GM10847 (cell line): ENCODE results near the gene RNU7-1.
A peak's percentile ranks its signal among the peaks of the same experiment; 100 is the strongest.

Source experiments
- POLR2A ChIP-seq: IDR thresholded peaks from 2 replicates; pipeline ENCODE4 v1.6.1; 2011; ENCODE audit not compliant: insufficient read length; ENCODE audit errors: extremely low read depth

The RNU7-1 gene

DNA sequence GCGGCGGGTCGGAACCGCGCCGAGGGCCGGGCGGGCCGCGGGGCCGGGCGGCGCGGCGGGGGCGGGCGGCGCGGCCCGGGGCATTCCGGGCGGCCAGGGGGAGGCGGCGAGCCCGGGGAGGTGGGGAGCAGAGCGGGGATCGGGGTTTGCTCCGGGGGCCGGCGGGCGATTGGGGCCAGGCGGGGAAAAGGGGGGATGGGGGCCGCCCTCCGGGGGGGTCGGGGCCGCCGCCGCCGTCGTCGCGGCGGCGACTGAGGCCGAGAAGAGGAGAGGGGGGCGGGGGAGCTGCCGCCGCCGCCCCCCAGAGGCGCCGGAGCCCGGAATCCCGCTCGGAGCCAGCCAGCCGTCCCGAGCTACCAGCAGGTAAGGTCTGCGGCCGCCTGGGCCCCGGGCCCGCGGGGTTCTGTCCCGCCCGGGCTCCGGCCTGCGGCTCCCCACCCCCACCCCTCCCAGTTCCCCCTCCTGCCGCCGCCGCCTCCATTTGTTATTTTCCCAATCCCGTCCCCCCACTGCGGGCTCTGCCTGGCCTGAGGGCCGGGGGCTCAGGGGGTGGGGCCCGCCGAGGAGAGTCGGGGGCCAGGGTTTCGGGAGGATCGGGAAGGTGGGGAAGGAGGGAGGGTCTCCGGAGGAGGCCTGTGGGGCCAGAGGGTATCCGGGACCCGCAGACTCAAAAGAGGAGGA lies 15.5 kb upstream of the RNU7-1 start:
- no peak for TF ChIP-seq POLR2A

DNA sequence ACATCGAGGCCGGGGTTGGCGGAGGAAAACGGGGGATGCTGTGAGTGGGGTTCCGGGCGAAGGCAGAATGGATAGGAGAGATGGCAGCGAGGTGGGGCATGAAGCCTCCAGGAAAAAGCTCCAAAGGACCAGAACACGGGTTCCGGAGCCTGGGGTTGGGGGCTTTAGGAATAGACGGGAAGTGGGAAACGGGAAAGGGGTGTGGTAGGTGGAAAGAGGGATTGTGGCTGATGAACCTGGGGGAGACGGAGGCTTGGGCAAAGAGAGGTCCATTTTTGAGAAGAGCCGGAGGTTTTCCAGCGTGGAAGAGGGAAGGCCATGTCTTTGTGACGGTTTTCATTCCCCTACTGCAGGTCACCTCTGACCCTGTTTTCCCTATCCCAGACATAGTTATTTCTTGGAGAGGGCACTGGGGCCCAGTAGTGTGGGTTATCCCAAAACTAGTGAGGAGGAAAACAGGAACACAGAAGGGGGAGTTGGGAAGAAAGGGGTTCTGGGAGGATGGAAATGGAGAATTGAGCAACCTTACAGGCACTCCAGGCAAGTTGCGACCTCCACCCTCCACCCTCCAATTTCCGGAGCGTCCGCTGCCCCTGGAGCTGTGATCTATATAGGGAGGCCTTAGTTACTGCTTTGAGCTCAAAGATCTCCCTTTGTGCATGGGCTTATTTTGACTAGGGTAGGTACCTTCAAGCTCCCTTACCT lies 14.8 kb upstream of the RNU7-1 start:
- no peak for TF ChIP-seq POLR2A

DNA sequence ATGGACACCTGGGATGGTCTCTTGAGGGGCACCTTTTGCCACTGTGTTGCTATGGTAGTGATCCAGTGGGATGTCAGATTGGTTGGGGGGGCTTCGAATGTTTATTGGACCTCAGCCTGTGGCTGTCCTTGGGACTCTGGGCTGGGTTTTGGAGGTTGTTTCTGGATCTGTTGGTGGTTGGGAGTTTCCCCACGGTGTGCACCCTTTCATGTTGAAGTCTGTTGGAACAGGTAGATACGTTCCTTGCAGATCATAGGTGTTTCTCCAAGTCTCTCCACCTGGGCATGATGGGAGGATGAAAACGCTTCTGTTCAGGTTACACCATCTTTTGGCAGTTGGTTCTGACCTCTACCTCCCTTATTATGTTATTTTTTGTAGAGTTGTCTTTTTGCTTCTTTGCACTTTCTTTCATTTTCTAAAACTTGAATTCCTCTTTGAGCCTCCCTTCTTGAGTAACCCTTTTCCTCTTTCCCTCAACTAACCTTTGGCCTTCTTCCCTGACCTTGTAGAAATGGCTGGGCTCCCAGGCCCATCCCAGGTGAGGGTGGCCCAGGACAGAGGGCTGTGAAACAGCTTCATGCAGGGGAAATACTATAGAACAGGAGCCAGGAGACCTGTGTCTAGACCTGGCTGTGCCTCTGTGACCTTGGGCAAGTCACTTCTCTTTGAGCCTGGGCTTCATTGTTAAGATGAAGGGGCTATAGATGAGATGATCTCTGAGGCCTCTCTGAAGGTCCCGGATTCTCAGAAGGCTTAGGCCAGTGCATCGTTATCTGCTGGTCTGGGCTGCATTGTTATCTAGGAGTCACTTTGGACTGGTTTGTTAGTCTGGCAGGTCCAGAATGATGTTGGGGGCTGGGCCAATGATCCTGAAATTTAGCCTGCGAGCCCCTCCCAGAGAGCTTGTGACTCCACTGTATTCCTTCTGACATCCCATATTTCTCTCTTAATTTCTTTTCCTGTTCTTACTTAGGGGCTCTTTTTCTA lies 13.9 kb upstream of the RNU7-1 start:
- TF ChIP-seq POLR2A, result no peak

DNA sequence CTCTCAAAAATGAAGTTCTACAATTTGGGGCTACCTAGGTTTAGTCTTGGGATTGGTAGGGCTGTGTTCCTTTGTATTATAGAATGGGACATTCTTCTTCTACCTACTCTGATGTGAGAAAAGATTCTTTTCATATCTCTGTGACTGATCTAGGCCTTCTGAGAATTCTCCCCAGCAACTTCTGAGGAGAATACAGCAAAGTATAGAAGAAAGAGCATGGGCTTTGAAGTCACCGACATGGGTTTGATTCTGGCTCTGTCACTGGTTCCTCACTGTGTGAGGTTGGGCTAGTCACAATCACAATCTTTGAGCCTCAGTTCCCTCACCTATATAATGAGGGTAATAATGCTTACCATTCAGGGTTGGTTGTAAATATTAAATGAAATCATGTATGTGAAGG lies 10.8 kb upstream of the RNU7-1 start:
- no peak for TF ChIP-seq POLR2A

DNA sequence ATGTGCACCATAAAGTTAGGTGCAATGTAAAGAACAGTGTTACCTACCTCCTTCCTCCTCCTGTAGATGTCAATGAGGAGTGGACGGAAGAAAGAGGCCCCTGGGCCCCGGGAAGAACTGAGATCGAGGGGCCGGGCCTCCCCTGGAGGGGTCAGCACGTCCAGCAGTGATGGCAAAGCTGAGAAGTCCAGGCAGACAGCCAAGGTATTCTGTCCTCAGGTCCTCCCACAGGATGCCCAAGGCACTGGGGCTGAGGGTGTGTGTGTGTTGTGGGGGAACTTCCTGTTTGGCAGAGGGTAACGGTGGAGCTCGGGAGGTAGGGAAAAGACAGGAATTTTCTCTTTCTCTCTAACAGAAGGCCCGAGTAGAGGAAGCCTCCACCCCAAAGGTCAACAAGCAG lies 9.5 kb upstream of the RNU7-1 start:
- TF ChIP-seq POLR2A, result no peak

DNA sequence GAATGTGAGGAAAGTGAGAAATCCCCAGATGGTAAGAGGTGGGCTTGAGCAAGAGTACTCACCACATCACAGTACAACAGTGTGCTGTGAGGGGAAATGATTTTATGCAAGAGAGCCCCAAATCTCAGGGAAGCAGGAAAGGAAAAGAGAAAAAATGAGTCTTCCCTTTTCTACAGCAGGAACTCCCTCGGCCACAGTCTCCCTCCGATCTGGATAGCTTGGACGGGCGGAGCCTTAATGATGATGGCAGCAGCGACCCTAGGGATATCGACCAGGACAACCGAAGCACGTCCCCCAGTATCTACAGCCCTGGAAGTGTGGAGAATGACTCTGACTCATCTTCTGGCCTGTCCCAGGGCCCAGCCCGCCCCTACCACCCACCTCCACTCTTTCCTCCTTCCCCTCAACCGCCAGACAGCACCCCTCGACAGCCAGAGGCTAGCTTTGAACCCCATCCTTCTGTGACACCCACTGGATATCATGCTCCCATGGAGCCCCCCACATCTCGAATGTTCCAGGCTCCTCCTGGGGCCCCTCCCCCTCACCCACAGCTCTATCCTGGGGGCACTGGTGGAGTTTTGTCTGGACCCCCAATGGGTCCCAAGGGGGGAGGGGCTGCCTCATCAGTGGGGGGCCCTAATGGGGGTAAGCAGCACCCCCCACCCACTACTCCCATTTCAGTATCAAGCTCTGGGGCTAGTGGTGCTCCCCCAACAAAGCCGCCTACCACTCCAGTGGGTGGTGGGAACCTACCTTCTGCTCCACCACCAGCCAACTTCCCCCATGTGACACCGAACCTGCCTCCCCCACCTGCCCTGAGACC lies 8.0 kb upstream of the RNU7-1 start:
- no peak for TF ChIP-seq POLR2A

DNA sequence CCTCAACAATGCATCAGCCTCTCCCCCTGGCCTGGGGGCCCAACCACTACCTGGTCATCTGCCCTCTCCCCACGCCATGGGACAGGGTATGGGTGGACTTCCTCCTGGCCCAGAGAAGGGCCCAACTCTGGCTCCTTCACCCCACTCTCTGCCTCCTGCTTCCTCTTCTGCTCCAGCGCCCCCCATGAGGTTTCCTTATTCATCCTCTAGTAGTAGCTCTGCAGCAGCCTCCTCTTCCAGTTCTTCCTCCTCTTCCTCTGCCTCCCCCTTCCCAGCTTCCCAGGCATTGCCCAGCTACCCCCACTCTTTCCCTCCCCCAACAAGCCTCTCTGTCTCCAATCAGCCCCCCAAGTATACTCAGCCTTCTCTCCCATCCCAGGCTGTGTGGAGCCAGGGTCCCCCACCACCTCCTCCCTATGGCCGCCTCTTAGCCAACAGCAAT lies 7.4 kb upstream of the RNU7-1 start:
- TF ChIP-seq POLR2A, result no peak

DNA sequence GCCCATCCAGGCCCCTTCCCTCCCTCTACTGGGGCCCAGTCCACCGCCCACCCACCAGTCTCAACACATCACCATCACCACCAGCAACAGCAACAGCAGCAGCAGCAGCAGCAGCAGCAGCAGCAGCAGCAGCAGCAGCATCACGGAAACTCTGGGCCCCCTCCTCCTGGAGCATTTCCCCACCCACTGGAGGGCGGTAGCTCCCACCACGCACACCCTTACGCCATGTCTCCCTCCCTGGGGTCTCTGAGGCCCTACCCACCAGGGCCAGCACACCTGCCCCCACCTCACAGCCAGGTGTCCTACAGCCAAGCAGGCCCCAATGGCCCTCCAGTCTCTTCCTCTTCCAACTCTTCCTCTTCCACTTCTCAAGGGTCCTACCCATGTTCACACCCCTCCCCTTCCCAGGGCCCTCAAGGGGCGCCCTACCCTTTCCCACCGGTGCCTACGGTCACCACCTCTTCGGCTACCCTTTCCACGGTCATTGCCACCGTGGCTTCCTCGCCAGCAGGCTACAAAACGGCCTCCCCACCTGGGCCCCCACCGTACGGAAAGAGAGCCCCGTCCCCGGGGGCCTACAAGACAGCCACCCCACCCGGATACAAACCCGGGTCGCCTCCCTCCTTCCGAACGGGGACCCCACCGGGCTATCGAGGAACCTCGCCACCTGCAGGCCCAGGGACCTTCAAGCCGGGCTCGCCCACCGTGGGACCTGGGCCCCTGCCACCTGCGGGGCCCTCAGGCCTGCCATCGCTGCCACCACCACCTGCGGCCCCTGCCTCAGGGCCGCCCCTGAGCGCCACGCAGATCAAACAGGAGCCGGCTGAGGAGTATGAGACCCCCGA lies 6.8 kb upstream of the RNU7-1 start:
- TF ChIP-seq POLR2A, result peak; percentile 1

DNA sequence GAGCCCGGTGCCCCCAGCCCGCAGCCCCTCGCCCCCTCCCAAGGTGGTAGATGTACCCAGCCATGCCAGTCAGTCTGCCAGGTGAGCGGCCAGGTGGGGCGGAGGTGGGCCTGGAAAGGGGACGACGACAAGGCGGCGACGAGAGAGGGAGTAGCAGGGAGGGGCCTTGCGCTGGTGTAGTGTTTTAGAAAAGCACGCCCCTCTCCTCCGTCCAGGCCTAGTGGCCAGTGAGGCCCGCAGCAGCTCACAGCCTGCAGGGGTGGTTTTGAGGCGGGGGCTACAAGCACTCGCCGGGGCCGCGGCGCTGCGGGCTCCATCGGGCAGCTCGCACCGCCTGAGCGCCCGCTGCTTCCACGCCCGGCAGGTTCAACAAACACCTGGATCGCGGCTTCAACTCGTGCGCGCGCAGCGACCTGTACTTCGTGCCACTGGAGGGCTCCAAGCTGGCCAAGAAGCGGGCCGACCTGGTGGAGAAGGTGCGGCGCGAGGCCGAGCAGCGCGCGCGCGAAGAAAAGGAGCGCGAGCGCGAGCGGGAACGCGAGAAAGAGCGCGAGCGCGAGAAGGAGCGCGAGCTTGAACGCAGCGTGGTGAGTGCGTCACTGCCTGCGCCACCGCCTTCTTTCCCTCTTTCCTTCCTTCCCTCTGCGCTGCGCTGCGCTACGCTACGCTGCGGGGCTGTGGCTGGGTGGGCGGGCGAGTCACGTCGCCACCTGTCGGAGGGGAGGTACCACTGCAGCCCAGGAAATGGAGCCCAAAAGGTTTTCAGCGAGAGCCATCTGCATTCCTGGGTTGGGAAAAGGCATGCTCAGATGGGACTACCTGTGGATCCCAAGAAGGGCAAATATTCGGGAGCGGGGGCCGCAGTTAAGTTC lies 5.9 kb upstream of the RNU7-1 start:
- TF ChIP-seq POLR2A, result peak; percentile 81

DNA sequence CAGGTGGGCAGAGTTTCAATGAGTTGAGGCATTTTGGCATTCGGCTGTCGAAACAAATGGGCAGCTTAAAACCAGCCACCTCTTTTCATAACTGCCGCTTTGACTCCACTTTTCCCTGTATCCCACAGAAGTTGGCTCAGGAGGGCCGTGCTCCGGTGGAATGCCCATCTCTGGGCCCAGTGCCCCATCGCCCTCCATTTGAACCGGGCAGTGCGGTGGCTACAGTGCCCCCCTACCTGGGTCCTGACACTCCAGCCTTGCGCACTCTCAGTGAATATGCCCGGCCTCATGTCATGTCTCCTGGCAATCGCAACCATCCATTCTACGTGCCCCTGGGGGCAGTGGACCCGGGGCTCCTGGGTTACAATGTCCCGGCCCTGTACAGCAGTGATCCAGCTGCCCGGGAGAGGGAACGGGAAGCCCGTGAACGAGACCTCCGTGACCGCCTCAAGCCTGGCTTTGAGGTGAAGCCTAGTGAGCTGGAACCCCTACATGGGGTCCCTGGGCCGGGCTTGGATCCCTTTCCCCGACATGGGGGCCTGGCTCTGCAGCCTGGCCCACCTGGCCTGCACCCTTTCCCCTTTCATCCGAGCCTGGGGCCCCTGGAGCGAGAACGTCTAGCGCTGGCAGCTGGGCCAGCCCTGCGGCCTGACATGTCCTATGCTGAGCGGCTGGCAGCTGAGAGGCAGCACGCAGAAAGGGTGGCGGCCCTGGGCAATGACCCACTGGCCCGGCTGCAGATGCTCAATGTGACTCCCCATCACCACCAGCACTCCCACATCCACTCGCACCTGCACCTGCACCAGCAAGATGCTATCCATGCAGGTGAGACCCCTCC lies 5.0 kb upstream of the RNU7-1 start:
- TF ChIP-seq POLR2A, result no peak

DNA sequence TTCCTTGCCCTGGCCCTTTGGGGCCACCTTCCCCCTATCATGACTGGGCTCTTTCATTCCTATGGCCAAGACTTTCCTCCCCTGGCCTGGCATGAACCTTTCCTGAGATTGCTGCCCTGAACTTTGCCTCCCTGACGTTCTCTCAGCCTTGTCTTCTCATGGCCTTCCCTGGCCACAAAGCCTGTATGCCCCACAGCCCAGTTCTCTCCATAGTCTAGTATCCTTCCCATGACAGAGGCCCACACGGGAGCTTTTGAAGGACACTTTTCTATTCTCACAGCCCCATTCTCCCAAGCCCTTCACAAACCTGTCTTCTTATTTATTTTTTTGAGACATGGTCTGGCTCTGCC lies 4.5 kb upstream of the RNU7-1 start:
- no peak for TF ChIP-seq POLR2A

DNA sequence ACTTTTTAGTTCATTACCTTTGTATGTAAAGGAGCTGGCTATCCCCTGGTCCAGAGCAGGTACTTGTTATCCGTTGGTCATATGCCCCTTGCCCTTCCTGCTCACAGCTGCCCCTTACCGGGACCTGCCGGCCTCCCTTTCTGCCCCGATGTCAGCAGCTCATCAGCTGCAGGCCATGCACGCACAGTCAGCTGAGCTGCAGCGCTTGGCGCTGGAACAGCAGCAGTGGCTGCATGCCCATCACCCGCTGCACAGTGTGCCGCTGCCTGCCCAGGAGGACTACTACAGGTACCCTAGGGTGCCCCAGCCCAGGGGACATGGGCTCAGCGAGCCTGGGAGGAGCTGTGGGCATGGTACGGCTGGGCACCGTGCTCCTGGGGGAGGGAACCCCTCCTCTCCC lies 2.3 kb upstream of the RNU7-1 start:
- TF ChIP-seq POLR2A, result no peak

DNA sequence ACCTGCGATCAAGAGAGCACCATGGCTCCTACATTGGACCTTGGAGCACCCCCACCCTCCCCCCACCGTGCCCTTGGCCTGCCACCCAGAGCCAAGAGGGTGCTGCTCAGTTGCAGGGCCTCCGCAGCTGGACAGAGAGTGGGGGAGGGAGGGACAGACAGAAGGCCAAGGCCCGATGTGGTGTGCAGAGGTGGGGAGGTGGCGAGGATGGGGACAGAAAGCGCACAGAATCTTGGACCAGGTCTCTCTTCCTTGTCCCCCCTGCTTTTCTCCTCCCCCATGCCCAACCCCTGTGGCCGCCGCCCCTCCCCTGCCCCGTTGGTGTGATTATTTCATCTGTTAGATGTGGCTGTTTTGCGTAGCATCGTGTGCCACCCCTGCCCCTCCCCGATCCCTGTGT lies 1.8 kb upstream of the RNU7-1 start:
- TF ChIP-seq POLR2A, result no peak

DNA sequence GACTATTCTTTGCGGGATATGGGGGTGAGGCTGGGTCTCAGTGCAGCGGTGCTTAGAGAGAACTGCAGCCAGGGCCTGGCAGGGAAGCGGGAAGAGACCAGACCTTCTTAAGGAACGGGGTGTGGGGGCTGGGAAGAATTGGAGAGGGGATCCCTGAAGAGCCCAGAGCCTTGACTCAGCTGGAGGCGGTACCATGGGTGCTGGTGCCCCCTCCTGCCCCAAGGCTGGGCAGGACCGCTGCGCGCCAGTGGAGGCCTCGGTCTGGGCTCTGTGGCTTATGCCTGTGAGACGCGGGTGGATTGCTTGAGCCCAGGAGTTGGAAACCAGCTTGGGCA lies 1.3 kb upstream of the RNU7-1 start:
- TF ChIP-seq POLR2A, result no peak
